Prostate gland (tissue), 2 donors: ENCODE measurements around the gene HADH. TPM values are rescaled to one million over a fixed set of nuclear protein-coding genes. Genes with fewer than 3 reads are reported as not detected.
A peak's percentile ranks its signal among the peaks of the same experiment; 100 is the strongest.

ENCODE experiments used
- DNase-seq: peaks from one replicate; pipeline ENCODE4 v3.0.0-alpha.2; 2019; ENCODE audit warnings: low spot score
- H3K27ac ChIP-seq, 2 donors: fragments of 200-600 bp; sonication (generic); 2 replicates each; pipeline ENCODE4 v1.5.1; 2017 to 2019
- H3K27me3 ChIP-seq: fragments of 200-600 bp; sonication (generic); replicated peaks from 2 replicates; pipeline ENCODE4 v1.5.1; 2019; ENCODE audit not compliant: insufficient read depth
- H3K36me3 ChIP-seq, 2 donors: fragments of 200-600 bp; sonication (generic); 1 replicate in 1 of 2; 2 replicates in 1 of 2; pipeline versions ENCODE4 v1.5.1 to v1.8.1; 2017 to 2019
- H3K4me1 ChIP-seq: fragments of 200-600 bp; sonication (generic); replicated peaks from 2 replicates; pipeline ENCODE4 v1.5.1; 2019
- H3K4me3 ChIP-seq, 2 donors: fragments of 200-600 bp; sonication (generic); 2 replicates each; pipeline ENCODE4 v1.5.1; 2017 to 2019
- H3K9me3 ChIP-seq: fragments of 200-600 bp; sonication (generic); 2 replicates; pipeline ENCODE4 v1.5.1; 2017
- CTCF ChIP-seq, 4 experiments: fragments of 200-600 bp in 2 of 4; fragments of 450-650 bp in 2 of 4; sonication (generic) in 2 of 4; IDR thresholded peaks; 1 replicate in 3 of 4; 2 replicates in 1 of 4; pipeline ENCODE4 v1.5.1; 2016 to 2019; ENCODE audit warnings: antibody characterized with exemption in 4 of 4, mild to moderate bottlenecking in 2 of 4, moderate library complexity in 2 of 4
- POLR2A ChIP-seq: fragments of 450-650 bp; IDR thresholded peaks from one replicate; pipeline ENCODE4 v1.6.1; 2016; ENCODE audit warnings: antibody characterized with exemption, mild to moderate bottlenecking
- POLR2AphosphoS5 ChIP-seq: sonication (generic); formaldehyde crosslinking; IDR thresholded peaks from one replicate; pipeline ENCODE4 v1.6.1; 2017; ENCODE audit warnings: antibody characterized with exemption
- WGBS: methylation state at CpG from one replicate; pipeline ENCODE4 v1.1.5; 2018; 5-methylcytosine and 5-hydroxymethylcytosine counted together
- intact Hi-C: fragments of 100-400 bp; cut with DNase I; formaldehyde crosslinking; loops from one replicate; pipeline ENCODE4 v1.14.2; 2022
- total RNA-seq, 2 donors: library from RNA; depleted of rRNA; stranded (reverse); fragments of >200 nt; gene quantifications; one replicate each; pipeline ENCODE4 v1.1.0, GENCODE V29; 2016

Gene HADH
- total RNA-seq, 2 donors from 2014 or later = 69.0 to 75.2 TPM

- Histone ChIP-seq H3K27me3 (no peaks in the 10 kb centered on the region), H3K4me3 (no peak overlapping the region), H3K9me3 (no peaks in the 10 kb centered on the region), H3K4me1 (no peaks in the 10 kb centered on the region), H3K36me3 (no peaks in the 10 kb centered on the region), H3K27ac (no peak overlapping the region)
- intact Hi-C loops = no loop called here
- no peak for TF ChIP-seq CTCF (IDR thresholded peaks at IDR 0.05)
- TF ChIP-seq POLR2AphosphoS5 = no peak
- TF ChIP-seq POLR2A = no peak
- DNase-seq = no peak
Measured at GRCh38 chr4:108013327-108013726, 23.6 kb downstream of the HADH start.

- Histone ChIP-seq H3K36me3 (no peaks in the 10 kb centered on the region), H3K9me3 (no peaks in the 10 kb centered on the region), H3K27ac (no peak overlapping the region), H3K4me1 (no peaks in the 10 kb centered on the region), H3K27me3 (no peaks in the 10 kb centered on the region), H3K4me3 (no peak overlapping the region)
- TF ChIP-seq CTCF (IDR thresholded peaks at IDR 0.05) (no peak), POLR2A (no peak), POLR2AphosphoS5 (no peak)
- no peak for DNase-seq
- 95% methylated on average over 5 of the region's 5 CpGs for WGBS
- intact Hi-C loops = no loop called here
Measured at GRCh38 chr4:108013955-108014354, 24.3 kb downstream of the HADH start.

- Histone ChIP-seq H3K27me3 (no peaks in the 10 kb centered on the region), H3K4me3 (no peak overlapping the region), H3K27ac (no peak overlapping the region), H3K4me1 (no peaks in the 10 kb centered on the region), H3K36me3 (no peaks in the 10 kb centered on the region), H3K9me3 (no peaks in the 10 kb centered on the region)
- TF ChIP-seq POLR2AphosphoS5 (peak; percentile 16), POLR2A (no peak), CTCF (IDR thresholded peaks at IDR 0.05) (peak; percentile 74 to 84 (median 76))
- WGBS = 35% methylated on average over 8 of the region's 8 CpGs
- intact Hi-C loops = loop anchor here (2.0 kb wide), 1 partner anchor 555 kb away; no protein-coding TSS in a partner anchor
- peak; percentile 79 for DNase-seq
Measured at GRCh38 chr4:108018040-108018883, 28.6 kb downstream of the HADH start.

GRCh38 chr4:108018884-108019187 is 29.1 kb downstream of the HADH start:
- no peak for DNase-seq
- Histone ChIP-seq H3K27ac (no peak overlapping the region), H3K4me3 (no peak overlapping the region), H3K36me3 (no peaks in the 10 kb centered on the region), H3K27me3 (no peaks in the 10 kb centered on the region), H3K4me1 (no peaks in the 10 kb centered on the region), H3K9me3 (no peaks in the 10 kb centered on the region)
- intact Hi-C loops = loop anchor here (2.0 kb wide), 1 partner anchor 554 kb away; no protein-coding TSS in a partner anchor
- TF ChIP-seq POLR2A (no peak), CTCF (IDR thresholded peaks at IDR 0.05) (no peak), POLR2AphosphoS5 (no peak)
- WGBS = 48% methylated on average over 2 of the region's 2 CpGs
